Lower leg skin (tissue), 3 donors: ENCODE measurements around the gene CCDC117.
"Not testable (repeated sequence)": the region's sequence is repeated elsewhere in the genome, so short reads cannot be mapped to it uniquely, and the experiment has no call there.

ENCODE experiments used
- POLR2A ChIP-seq, 2 donors: fragments of 450-650 bp; IDR thresholded peaks; one replicate each; pipeline ENCODE4 v1.6.1; 2016 to 2017; ENCODE audit warnings: antibody characterized with exemption in 2 of 2, mild to moderate bottlenecking in 1 of 2, moderate library complexity in 1 of 2
- TF ChIP-seq, protein P1 (sequence below), 3 donors: fragments of 450-650 bp; IDR thresholded peaks; one replicate each; pipeline ENCODE4 v1.5.1; 2016; ENCODE audit warnings: antibody characterized with exemption in 3 of 3, mild to moderate bottlenecking in 3 of 3, moderate library complexity in 2 of 3

DNA sequence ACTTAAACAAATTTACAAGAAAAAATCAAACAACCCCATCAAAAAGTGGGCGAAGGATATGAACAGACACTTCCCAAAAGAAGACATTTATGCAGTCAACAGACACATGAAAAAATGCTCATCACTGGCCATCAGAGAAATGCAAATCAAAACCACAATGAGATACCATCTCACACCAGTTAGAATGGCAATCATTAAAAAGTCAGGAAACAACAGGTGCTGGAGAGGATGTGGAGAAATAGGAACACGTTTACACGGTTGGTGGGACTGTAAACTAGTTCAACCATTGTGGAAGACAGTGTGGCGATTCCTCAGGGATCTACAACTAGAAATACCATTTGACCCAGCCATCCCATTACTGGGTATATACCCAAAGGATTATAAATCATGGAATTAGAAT lies 53.9 kb downstream of the CCDC117 start:
- TF ChIP-seq, protein P1, sequence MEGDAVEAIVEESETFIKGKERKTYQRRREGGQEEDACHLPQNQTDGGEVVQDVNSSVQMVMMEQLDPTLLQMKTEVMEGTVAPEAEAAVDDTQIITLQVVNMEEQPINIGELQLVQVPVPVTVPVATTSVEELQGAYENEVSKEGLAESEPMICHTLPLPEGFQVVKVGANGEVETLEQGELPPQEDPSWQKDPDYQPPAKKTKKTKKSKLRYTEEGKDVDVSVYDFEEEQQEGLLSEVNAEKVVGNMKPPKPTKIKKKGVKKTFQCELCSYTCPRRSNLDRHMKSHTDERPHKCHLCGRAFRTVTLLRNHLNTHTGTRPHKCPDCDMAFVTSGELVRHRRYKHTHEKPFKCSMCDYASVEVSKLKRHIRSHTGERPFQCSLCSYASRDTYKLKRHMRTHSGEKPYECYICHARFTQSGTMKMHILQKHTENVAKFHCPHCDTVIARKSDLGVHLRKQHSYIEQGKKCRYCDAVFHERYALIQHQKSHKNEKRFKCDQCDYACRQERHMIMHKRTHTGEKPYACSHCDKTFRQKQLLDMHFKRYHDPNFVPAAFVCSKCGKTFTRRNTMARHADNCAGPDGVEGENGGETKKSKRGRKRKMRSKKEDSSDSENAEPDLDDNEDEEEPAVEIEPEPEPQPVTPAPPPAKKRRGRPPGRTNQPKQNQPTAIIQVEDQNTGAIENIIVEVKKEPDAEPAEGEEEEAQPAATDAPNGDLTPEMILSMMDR (IDR thresholded peaks at IDR 0.05) = not testable (repeated sequence)
- TF ChIP-seq POLR2A (IDR thresholded peaks at IDR 0.05) = not testable (repeated sequence)
